NCI-H1694 treated with DMSO at 0.1 percent for 48 hours (cell line): Measurements from ENCODE around the gene MINPP1.

Experiments used
- DNase-seq: peaks from one replicate; lab custom pipeline; 2025; lab: John Stamatoyannopoulos, UW

MINPP1 gene

DNA sequence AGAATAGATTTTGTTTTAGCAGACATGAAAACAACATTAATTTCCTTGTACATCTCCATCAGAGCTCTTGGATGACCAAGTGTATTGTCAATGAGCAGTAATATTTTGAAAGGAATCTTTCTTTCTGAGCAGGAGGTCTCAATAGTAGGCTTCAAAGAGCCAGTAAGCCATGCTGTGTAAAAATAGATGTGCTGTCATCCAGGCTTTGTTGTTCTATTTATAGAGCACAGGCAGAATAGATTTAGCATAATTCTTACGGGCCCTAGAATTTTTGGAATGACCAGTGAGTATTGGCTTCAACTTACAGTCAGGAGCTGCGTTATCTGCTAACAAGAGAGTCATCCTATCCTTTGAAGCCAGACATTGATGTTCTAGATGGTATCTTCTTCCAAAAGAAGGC lies 19.0 kb downstream of the MINPP1 start:
- no peak for DNase-seq

DNA sequence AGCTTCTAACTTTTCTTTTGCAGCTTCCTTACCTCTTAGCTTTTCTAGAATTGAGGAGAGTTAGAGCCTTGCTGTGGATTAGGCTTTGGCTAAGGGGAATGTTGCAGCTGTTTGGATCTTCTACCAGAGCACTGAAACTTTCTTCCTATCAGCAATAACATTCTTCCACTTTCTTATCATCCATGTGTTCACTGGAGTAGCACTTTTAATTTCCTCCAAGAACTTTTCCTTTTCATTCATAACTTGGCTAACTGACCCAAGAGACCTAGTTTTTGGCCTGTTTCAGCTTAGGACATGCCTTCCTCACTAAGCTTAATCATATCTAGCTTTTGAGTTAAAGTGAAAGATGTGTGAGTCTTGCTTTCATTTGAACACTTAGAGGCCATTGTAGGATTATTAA lies 19.6 kb downstream of the MINPP1 start:
- no peak for DNase-seq

DNA sequence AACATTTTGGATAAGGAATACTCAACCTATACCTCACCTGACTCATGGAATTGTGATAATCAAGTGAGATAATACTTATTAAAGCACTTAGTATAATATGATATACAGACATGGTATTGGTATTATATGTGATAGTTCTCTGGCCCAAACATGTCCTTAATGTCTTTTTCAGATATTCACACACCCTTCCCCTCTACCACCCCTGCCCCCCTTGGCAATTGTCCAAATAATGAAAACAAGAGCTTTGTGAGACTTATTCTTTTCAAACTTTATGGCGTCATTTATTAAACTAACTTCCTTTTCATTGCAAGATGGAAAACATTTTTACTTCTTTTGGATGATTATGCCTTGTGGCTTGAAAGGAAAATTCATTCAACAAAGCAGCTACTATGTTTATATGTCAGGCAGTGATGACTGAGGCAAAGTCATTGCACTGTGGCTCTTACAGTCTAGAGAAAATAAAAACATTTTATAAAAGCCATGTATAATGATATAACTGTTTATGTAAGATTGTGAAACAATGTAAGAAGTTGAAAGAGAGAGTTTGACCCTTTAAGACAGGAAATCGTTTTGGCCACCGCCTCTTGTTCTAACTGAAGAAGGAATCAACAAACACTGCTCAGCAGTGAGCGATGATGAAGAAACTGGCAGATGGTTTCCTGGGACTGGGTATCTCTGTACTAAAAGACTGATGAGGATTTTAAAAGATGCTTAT lies 27.4 kb downstream of the MINPP1 start:
- DNase-seq: no peak

DNA sequence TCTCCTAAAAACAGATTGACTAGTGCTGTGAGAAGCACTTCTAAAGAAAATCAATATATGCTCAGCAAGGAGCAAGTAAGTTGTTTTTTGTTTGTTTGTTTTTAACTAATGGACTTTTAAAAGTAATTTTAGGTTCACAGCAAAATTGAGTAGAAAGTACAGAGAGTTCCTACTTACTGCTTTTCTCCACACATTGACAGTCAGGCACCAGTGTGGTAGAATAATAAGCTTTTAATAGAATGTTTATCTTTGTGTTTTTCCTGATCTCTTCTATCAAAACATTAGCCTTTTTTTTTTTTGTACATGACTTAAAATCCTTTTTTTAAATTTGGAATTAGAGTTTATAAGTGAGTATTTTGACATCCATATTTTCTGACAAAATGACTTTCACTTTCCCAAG lies 28.0 kb downstream of the MINPP1 start:
- no peak for DNase-seq

DNA sequence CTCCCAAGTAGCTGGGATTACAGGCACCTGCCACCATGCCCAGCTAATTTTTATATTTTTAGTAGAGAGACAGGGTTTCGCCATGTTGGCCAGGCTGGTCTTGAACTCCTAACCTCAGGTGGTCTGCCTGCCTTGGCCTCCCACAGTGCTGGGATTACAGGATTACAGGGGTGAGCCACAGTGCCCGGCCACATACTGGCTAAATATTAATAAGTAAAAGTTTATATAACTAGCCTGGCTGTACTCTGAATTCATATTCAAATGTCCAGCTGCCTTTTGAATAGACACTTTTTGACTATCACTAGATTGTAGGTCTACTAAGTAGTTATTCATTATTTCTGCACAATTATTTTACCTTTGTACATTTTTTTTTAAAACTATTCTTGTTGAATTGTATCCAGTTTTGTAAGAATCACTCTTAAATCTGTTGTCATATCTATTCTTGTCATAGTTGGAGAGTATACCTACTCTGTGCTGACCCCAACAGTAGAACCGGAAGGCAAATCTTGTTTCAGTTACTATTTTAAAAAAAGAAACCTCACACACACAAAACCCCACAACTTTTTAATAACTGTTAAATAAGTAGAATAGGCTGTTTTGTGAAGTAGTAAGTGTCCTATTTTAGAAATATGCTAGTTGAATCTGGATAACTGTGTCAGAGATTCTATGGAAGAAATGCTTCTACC lies 29.6 kb downstream of the MINPP1 start:
- DNase-seq: no peak

DNA sequence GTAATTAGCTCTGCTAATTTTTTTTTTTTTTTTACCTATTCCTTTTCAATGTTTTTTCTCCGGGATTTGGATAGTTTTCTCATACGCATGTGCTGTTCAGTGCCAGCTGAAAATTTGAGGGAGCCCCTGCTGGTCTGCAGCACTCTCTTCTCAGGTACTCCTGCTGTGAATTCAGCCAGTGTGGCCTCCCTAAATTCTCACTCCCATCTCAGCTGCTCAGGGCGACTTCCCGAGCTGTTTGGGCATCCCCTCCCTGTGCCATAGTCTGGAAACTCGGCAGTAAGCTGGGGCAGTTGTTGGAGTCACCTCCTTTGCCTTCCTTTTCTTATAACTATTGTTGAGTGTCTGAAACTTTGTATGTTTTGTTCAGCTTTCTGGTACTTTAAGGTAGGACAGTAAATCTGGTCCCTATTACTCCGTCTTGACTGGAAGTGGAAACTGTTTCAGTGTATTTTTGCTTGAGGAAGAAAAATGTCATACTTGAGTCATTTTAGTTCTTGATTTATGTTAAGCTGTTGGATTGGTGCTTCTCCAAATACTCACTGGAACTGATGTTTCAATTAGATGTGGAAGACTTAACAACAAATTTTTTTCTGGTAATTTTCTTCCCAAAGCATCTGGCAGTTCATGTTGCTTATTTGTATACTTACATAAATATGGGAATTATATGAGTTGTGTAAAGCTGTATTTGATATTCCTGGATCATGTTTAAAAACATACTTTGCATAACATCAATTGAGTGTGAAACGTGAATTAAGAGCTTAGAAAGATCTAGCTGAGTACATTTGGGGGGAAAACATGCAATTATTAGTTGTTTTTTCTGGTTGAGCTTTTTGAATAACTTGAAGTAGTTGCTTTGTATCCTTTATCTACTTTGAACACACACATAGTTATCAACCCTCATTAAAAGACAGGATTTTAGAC lies 33.7 kb downstream of the MINPP1 start:
- DNase-seq: no peak

DNA sequence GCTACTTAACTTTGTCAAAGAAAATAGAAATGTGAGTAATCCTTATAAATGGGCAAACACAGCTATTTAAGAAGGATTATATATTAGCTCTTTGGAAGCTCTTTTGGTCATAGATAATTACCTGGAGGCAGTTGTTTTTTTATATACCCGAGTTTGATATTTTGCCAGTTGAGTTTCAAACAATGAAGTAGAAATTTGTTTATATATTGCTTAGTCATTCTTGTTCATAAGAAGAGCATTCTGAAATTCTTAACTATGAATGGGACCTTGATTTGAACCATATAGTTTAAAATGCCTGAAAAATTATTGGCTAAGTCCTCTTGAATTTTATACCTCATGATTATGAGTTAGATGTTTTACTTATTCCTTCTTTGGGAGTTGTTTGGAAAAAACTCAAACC lies 36.4 kb downstream of the MINPP1 start:
- no peak for DNase-seq

DNA sequence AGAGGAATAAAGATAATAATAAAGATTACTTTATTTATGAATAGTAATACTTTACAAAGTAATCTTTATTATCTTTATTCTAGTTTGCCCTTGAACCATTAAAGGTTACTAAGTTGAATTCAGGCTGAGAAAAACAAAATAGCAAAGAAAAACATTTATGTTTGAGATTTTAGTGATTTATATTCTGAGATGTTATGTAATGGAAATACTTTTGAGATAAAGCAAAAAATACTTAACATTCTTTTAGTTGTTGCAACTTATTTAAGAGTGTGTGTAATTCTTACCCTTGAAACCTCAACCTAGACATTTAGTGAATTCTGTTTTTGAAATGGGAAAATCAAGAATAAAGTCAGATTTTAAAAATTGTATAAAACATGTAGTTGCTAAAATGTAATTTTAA lies 40.0 kb downstream of the MINPP1 start:
- DNase-seq: no peak

DNA sequence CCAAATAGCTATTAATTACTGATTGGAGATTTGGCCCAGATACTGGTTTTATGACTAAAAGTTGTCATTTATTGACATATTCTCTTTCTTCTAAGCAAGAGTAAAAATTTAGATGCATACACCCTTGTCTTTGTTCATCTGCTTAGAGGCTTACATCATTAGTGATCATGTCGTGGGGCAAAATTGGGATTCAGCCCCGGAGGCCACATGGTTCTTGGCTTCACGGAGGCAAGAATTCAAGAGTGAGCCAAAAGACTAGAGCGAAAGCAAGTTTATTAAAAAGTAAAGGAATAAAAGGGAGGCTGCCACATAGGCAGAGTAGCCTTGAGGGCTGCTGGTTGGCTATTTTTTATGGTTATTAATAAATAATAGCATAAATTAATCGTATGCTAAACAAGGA lies 41.1 kb downstream of the MINPP1 start:
- no peak for DNase-seq

DNA sequence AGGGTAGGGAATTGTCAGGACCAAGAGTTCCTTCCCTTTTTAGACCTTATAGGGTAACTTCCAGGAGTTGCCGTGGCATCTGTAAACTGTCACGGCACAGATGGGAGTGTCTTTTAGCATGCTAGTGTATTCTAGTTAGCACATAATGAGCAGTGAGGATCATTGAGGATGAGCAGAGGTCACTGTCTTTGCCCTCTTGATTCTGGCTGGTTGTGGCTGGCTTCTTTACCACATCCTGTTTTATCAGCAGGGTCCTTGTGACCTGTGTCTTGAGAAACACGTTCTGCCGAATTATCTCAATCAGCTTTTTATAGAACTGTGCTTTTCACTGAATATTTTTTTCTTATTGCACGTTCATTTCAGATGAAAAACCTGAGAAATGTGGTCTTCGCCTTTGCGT lies 41.5 kb downstream of the MINPP1 start:
- no peak for DNase-seq

DNA sequence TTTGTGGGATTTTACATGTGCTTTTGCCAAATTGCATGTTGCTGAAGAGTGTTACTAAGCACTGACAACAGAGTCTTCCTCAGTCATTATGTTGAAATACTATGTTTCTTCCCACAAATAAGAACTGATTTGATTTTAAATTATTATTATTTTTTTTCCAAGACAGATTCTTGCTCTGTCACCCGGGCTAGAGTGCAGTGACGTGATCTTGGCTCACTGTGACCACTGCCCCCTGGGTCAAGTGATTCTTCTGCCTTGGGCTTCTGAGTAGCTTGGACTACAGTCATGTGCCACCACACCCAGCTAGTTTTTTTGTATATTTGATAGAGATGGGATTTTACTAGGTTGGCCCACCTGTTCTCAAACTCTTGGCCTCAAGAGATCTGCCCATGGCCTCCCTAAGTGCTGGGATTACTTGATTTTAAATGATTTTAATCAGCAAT lies 42.3 kb downstream of the MINPP1 start:
- DNase-seq: no peak

DNA sequence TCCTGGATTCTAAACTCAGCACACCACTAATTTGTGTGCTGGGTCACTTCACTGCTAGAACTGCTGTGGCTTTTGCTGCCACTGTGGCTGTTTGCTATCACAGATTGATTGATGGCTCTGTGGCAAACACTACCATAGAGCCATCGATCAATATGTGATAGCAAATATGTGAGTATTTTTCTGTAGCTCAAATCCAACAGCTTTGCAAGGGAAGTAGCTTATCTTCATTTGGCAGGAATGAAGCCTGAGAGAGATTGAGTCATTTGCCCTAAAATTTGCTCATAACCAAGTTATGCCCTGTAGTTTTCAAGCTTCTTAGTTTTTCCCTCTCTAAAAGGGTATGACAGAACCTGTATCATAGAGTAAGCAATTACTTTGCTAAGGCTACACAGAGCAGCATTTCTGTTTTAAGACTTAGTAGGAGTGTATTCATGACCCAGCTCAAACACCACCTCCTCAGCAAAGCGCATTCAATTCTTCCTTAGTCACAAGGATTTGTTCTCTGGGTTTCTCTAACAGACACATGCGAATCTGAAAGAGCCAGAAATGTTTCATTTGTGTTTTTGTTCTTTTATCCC lies 43.1 kb downstream of the MINPP1 start:
- no peak for DNase-seq

DNA sequence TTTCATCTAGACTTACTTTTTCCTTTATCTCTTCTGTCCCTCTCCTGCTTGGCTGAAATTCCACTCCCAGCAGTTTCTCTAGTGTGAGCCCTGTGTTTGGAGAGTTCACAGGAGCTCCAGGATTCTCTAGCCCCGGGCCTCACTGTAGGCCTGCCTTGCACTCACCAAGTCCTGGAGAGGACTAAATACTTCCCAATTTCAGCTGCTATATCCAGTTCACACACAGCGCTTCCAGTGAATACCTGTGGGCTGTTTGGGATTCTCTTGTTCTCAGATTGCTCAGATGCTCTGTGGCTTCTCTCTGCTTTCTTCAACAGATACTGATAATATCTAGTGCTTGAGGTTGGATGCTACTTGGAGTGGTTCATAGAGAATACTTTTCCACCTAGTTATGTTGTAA lies 46.0 kb downstream of the MINPP1 start:
- DNase-seq: no peak

DNA sequence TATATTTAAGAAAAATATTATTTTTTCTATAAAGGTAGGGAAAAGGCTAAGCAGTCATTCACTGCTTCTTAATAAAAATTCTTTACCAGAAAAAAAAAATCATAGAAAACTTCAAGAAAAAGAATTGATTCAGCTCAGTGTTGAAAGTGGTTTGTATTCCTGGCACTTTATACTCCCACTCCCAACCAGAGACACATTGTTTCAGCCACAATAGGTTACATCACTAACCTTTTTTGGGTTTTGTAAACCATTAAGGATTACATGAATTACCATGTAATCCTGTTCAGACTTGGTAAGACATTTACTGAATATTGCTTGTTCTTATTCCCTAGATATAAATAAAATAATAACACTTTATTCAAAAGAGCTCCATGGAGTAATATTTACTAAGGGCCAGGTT lies 46.6 kb downstream of the MINPP1 start:
- DNase-seq: no peak

DNA sequence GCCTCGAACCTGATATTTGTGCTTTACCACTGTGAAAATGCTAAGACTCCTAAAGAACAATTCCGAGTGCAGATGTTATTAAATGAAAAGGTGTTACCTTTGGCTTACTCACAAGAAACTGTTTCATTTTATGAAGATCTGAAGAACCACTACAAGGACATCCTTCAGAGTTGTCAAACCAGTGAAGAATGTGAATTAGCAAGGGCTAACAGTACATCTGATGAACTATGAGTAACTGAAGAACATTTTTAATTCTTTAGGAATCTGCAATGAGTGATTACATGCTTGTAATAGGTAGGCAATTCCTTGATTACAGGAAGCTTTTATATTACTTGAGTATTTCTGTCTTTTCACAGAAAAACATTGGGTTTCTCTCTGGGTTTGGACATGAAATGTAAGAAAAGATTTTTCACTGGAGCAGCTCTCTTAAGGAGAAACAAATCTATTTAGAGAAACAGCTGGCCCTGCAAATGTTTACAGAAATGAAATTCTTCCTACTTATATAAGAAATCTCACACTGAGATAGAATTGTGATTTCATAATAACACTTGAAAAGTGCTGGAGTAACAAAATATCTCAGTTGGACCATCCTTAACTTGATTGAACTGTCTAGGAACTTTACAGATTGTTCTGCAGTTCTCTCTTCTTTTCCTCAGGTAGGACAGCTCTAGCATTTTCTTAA lies 47.7 kb downstream of the MINPP1 start:
- no peak for DNase-seq

DNA sequence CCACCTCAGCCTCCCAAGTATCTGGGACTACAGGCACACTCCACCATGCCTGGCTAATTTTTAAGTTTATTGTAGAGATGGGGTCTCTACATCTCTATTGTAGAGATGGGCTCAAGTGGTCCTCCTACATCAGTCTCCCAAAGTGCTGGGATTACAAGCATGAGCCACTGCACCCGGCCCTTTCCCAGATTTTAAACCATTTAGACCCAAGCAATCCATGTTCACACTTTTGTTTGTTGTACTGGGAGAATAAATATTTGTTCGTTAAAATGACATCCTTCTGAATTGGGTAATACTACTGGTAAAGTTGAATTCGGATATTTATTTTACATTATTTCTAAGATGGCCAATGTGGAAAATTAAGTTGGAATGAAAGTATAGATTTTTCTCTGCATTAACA lies 52.7 kb downstream of the MINPP1 start:
- no peak for DNase-seq

DNA sequence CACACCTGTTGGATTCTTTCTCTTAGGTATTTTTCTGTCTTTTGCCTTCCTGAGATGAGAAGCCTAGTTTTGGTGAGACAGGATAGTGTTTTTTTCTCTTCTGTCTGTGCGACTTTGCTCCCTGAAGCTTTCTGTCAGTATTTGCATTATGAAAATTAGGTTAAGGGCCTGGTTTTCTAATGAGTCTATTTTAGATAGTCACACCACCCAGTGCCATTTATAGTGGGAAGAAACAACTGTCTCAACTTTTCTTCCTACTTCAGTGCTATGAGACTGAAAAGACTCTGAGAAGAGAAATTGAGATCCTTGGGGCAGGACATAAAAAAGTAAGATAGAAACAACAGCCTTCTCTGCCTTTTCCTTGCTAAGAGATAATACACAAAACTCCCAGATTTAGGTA lies 53.6 kb downstream of the MINPP1 start:
- no peak for DNase-seq

DNA sequence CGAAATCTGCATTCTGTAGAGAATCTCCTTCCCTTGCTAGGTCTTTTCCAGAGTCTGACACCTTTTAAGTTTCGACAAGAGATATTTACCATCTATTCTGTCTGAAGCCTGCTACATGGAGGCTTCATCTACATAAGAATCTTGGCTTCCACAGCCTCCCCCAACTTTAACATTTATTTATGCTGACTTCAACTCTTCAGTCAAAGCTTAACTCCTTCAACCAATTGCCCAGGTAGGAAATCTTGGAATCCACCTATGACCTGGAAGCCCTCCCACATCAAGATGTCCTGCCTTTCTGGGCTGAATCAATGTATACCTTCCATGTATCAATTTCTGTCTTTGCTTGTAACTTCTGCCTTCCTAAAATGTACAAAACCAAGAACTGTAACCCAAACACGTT lies 54.7 kb downstream of the MINPP1 start:
- no peak for DNase-seq

DNA sequence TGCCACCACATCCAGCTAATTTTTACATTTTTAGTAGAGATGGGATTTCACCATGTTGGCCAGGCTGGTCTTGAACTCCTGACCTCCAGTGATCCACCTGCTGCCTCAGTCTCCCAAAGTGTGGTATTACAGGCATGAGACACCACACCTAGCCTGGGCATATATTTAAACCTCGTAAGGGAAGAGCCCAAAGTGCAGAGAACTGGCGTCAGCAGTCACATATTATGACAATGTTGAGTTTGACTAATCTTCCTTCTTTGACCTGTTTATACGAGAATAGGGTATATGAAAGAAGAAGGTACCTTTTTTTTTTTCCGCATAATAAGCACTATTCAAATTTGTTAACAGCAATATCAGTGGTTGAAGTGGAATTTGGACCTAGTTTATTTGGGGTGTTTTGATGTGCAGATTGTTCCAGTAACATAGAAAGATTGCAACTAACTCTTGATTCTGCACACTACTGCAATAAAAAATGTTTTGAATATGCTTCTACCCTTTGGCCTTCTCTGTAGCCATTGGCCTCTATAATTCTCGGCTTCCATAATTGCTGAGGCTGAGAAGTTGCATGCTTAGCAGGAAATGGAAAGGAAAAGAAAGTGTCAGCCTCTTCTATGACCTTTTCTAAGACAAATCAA lies 55.9 kb downstream of the MINPP1 start:
- no peak for DNase-seq

DNA sequence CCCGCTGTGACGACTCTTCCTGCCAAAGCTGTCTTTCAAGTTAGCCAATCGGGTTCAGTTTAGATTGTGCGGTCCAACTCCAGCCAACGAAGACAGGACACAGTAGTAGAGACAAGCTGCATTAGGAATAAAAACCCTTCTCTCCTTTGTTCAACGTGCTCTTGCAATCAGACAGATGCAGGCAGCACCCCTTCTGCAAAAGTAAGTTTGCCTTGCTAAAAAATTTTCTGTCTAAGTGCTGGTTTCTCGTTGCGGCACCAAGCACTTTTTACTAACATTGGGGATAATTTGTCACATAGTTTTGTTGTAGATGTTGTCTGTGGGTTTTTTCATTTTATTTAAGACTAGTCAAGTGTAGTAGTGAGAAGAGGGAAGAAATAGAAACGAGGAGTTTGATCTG lies 58.1 kb downstream of the MINPP1 start:
- DNase-seq: no peak

DNA sequence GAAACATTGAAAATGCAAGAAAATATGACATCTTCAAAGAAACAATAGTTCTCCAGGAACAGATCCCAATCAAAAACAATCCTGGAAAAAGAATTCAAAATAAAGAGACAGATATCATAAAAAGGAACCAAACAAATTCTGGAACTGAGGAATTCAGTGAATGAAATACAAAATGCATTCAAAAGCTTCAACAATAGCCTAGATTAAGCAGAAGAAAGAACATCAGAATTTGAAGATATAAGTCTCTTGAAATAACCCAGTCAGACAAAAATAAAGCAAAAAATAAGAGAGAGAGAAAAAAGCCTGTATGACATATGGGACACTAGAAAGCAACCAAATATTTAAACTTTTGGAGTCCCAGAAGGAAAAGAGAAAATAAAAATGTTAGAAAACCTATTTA lies 60.3 kb downstream of the MINPP1 start:
- DNase-seq: no peak
